Breast epithelium (tissue), 3 donors: ENCODE data around the gene MSANTD7.

ENCODE experiments used
- CTCF ChIP-seq, 3 donors: fragments of 450-650 bp; IDR thresholded peaks; one replicate each; pipeline ENCODE4 v1.5.1; 2016 to 2017; ENCODE audit warnings: antibody characterized with exemption in 3 of 3, mild to moderate bottlenecking in 3 of 3, moderate library complexity in 3 of 3
- POLR2A ChIP-seq: fragments of 450-650 bp; IDR thresholded peaks from one replicate; pipeline ENCODE4 v1.6.1; 2016; ENCODE audit warnings: antibody characterized with exemption, mild to moderate bottlenecking, moderate library complexity
- POLR2AphosphoS5 ChIP-seq, 3 donors: sonication (generic); formaldehyde crosslinking; IDR thresholded peaks; one replicate each; pipeline ENCODE4 v1.6.1; 2017; ENCODE audit warnings: antibody characterized with exemption in 3 of 3

- no peak for TF ChIP-seq POLR2AphosphoS5 (IDR thresholded peaks at IDR 0.05)
- TF ChIP-seq CTCF (IDR thresholded peaks at IDR 0.05): no peak
- TF ChIP-seq POLR2A: no peak
Measured at GRCh38 chr10:14852236-14852635, 14.1 kb downstream of the MSANTD7 start.
